Neuronal stem cell (in vitro differentiated cells): ENCODE measurements around the gene GAS2L2.

Source experiments
- DNase-seq: peaks from one replicate; pipeline ENCODE4 v3.0.0-alpha.2; 2013; ENCODE audit warnings: low spot score
- H2AFZ ChIP-seq: one replicate; pipeline ENCODE4 v1.6.1; 2013; ENCODE audit warnings: mild to moderate bottlenecking, low read length, inconsistent platforms
- H2AK5ac ChIP-seq: 2 replicates; pipeline ENCODE4 v1.6.1; 2013; ENCODE audit warnings: low read depth, mild to moderate bottlenecking, inconsistent platforms, low read length, moderate library complexity, mixed read lengths
- H2BK120ac ChIP-seq: 2 replicates; pipeline ENCODE4 v1.6.1; 2013; ENCODE audit warnings: low read depth, mild to moderate bottlenecking, inconsistent platforms, low read length, moderate library complexity, mixed read lengths
- H2BK12ac ChIP-seq: one replicate; pipeline ENCODE4 v1.6.1; 2013; ENCODE audit warnings: low read length, inconsistent platforms
- H2BK15ac ChIP-seq: 2 replicates; pipeline ENCODE4 v1.6.1; 2013; ENCODE audit warnings: mild to moderate bottlenecking, low read length, inconsistent platforms, mixed read lengths
- H2BK5ac ChIP-seq: one replicate; pipeline ENCODE4 v1.6.1; 2013; ENCODE audit warnings: inconsistent platforms, mild to moderate bottlenecking, low read length, moderate library complexity
- H3K14ac ChIP-seq: one replicate; pipeline ENCODE4 v1.6.1; 2013; ENCODE audit warnings: low read length, inconsistent platforms
- H3K18ac ChIP-seq: 2 replicates; pipeline ENCODE4 v1.6.1; 2013; ENCODE audit warnings: low read length, inconsistent platforms
- H3K23ac ChIP-seq: 2 replicates; pipeline ENCODE4 v1.6.1; 2013; ENCODE audit warnings: low read depth, mild to moderate bottlenecking, mixed read lengths, low read length, inconsistent platforms; ENCODE audit not compliant: poor library complexity
- H3K27ac ChIP-seq: replicated peaks from 3 replicates; pipeline ENCODE4 v1.5.1; 2013; ENCODE audit warnings: low read length, inconsistent platforms
- H3K27me3 ChIP-seq, 3 experiments: 2 replicates each; pipeline ENCODE4 v1.6.1; 2013; ENCODE audit warnings: low read length in 3 of 3, mild to moderate bottlenecking in 2 of 3, inconsistent platforms in 1 of 3, low read depth in 1 of 3, mixed read lengths in 1 of 3, moderate library complexity in 1 of 3; ENCODE audit not compliant: control insufficient read depth in 3 of 3, insufficient read depth in 3 of 3
- H3K36me3 ChIP-seq, 2 donors: replicated peaks in 1 of 2; 2 replicates each; pipeline ENCODE4 v1.6.1; 2013; ENCODE audit warnings: low read length in 2 of 2; ENCODE audit not compliant: control insufficient read depth in 2 of 2, insufficient read depth in 2 of 2
- H3K4ac ChIP-seq: 2 replicates; pipeline ENCODE4 v1.6.1; 2013; ENCODE audit warnings: inconsistent platforms, mild to moderate bottlenecking, low read length, moderate library complexity
- H3K4me1 ChIP-seq, 2 donors: 1 replicate in 1 of 2; 2 replicates in 1 of 2; pipeline ENCODE4 v1.6.1; 2013; ENCODE audit warnings: low read length in 2 of 2, low read depth in 1 of 2; ENCODE audit not compliant: control insufficient read depth in 2 of 2, insufficient read depth in 1 of 2
- H3K4me2 ChIP-seq: one replicate; pipeline ENCODE4 v1.6.1; 2013; ENCODE audit warnings: mild to moderate bottlenecking, low read length, inconsistent platforms; ENCODE audit not compliant: insufficient read depth, poor library complexity, severe bottlenecking
- H3K4me3 ChIP-seq, 2 donors: 2 replicates each; pipeline ENCODE4 v1.5.1; 2013; ENCODE audit warnings: low read length in 2 of 2, mild to moderate bottlenecking in 2 of 2, inconsistent platforms in 1 of 2, moderate library complexity in 1 of 2
- H3K79me1 ChIP-seq: one replicate; pipeline ENCODE4 v1.6.1; 2013; ENCODE audit warnings: low read depth, mild to moderate bottlenecking, inconsistent platforms, low read length, moderate library complexity
- H3K9ac ChIP-seq: one replicate; pipeline ENCODE4 v1.6.1; 2013; ENCODE audit warnings: mild to moderate bottlenecking, low read depth, low read length, inconsistent platforms; ENCODE audit not compliant: poor library complexity
- H3K9me3 ChIP-seq, 2 donors: replicated peaks in 1 of 2; 2 replicates each; pipeline versions ENCODE3 to v1.6.1; 2013; ENCODE audit warnings: low read length in 2 of 2, mild to moderate bottlenecking in 2 of 2, inconsistent platforms in 1 of 2, low read depth in 1 of 2, mixed read lengths in 1 of 2, moderate library complexity in 1 of 2; ENCODE audit not compliant: control insufficient read depth in 2 of 2, insufficient read depth in 1 of 2
- H4K8ac ChIP-seq: one replicate; pipeline ENCODE4 v1.6.1; 2013; ENCODE audit warnings: low read depth, mild to moderate bottlenecking, inconsistent platforms, low read length, moderate library complexity
- H4K91ac ChIP-seq: one replicate; pipeline ENCODE4 v1.6.1; 2013; ENCODE audit warnings: low read length, low read depth, mild to moderate bottlenecking, inconsistent platforms; ENCODE audit not compliant: poor library complexity
- WGBS, 2 donors: extraction: QIAGEN DNeasy Blood & Tissue Kit; methylation state at CpG; one replicate each; pipeline ENCODE4 v1.1.7; 2013; ENCODE audit warnings: missing lambda C conversion rate in 2 of 2, mixed read lengths in 1 of 2; ENCODE audit not compliant: insufficient read length in 2 of 2, insufficient replicate concordance in 1 of 2; ENCODE audit errors: extremely low coverage in 2 of 2; 5-methylcytosine and 5-hydroxymethylcytosine counted together

The GAS2L2 gene

DNA sequence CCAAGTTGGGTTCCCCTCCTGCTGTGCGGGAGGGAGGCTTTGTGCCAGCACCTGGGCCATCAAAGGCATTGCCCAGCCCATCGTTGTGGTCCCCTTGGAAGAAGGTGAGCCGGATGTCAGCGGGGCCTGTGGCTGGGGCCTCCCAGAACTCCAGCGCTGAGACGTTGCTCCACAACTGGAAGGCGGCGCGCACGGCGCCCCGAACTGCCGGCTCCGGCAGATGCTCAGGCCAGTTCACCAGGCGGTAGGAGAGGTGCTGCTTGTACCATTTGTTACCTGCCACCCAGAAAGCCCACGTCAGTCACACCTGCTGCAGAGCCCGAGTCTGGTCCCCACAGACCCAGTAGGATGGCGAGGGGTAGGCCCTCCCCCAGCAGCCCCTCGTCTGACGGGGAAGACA, 20.1 kb upstream of the GAS2L2 start:
- no peak overlapping the region for H4K91ac ChIP-seq
- no peak overlapping the region for H4K8ac ChIP-seq
- peak overlapping the region; percentile 75 for H2BK12ac ChIP-seq
- H2BK5ac ChIP-seq, result no peak overlapping the region
- peak overlapping the region; percentile 59 for H2BK15ac ChIP-seq
- no peak overlapping the region for H2BK120ac ChIP-seq
- H3K36me3 ChIP-seq, result no peaks in the 10 kb centered on the region
- H3K4me3 ChIP-seq, result no peak overlapping the region
- no CpG with 5 or more reads among the region's 20 CpGs for WGBS, 2 donors
- peaks cover 10 to 25% of the 10 kb centered on the region in 2 donors for H3K4me1 ChIP-seq
- peak overlapping the region; percentile 63 for H3K14ac ChIP-seq
- H3K23ac ChIP-seq, result peak overlapping the region; percentile 44
- H3K9me3 ChIP-seq, result no peaks in the 10 kb centered on the region
- no peak overlapping the region for H3K4ac ChIP-seq
- peaks cover 0 to 24% (median 0%) of the 10 kb centered on the region in 3 experiments for H3K27me3 ChIP-seq
- peak overlapping the region; percentile 92 for H3K18ac ChIP-seq
- H3K9ac ChIP-seq, result no peak overlapping the region
- no peak overlapping the region for H3K27ac ChIP-seq
- peaks cover 2% of the 10 kb centered on the region for H3K79me1 ChIP-seq
- DNase-seq, result no peak
- peak overlapping the region; percentile 80 for H2AFZ ChIP-seq
- H3K4me2 ChIP-seq, result no peak overlapping the region
- H2AK5ac ChIP-seq, result peak overlapping the region; percentile 95

DNA sequence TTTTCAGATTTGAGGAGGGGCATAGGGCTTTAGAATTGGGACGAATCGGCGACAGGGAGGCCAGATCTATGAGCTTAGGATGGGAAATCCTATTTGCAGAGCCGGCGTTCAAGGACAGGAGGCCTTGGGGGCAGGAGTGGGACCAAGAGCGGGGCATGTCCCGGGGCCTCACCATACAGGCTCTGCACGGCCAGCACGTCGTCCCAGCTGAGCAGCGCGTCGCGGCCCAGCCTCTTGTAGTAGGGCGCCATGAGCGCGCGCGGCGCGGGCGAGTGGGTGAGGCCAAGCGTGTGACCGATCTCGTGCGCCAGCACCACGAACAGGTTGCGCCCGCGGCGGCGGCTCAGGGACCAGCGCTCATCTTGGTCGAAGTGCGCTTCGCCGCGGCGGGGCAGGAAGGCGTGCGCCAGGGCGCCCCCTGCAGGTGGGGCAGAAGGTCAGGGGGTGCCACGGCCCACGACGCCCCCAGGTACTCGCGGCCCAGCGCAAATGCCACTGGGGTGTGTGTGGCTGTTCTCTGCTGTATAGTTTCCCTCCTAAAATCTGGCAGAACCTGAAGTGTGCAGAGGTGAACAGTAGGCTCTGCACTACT, 17.0 kb upstream of the GAS2L2 start:
- H2BK120ac ChIP-seq, result no peak overlapping the region
- H3K36me3 ChIP-seq, result no peaks in the 10 kb centered on the region
- H3K9me3 ChIP-seq, result no peaks in the 10 kb centered on the region
- H4K8ac ChIP-seq, result no peak overlapping the region
- H3K27ac ChIP-seq, result no peak overlapping the region
- peaks cover 20 to 35% of the 10 kb centered on the region in 2 donors for H3K4me1 ChIP-seq
- no peak overlapping the region for H4K91ac ChIP-seq
- H3K18ac ChIP-seq, result peak overlapping the region; percentile 16
- H2BK5ac ChIP-seq, result no peak overlapping the region
- peaks cover 0 to 7% (median 0%) of the 10 kb centered on the region in 3 experiments for H3K27me3 ChIP-seq
- no peak overlapping the region for H3K23ac ChIP-seq
- peak overlapping the region in 1 of 2 donors; percentile 13 for H3K4me3 ChIP-seq
- H3K4me2 ChIP-seq, result no peak overlapping the region
- no peak overlapping the region for H3K4ac ChIP-seq
- H3K9ac ChIP-seq, result no peak overlapping the region
- no peak overlapping the region for H2AK5ac ChIP-seq
- H3K14ac ChIP-seq, result no peak overlapping the region
- H2BK12ac ChIP-seq, result no peak overlapping the region
- WGBS, 2 donors, result no CpG with 5 or more reads among the region's 48 CpGs
- peaks cover 2% of the 10 kb centered on the region for H3K79me1 ChIP-seq
- DNase-seq, result no peak
- no peak overlapping the region for H2BK15ac ChIP-seq
- no peak overlapping the region for H2AFZ ChIP-seq

DNA sequence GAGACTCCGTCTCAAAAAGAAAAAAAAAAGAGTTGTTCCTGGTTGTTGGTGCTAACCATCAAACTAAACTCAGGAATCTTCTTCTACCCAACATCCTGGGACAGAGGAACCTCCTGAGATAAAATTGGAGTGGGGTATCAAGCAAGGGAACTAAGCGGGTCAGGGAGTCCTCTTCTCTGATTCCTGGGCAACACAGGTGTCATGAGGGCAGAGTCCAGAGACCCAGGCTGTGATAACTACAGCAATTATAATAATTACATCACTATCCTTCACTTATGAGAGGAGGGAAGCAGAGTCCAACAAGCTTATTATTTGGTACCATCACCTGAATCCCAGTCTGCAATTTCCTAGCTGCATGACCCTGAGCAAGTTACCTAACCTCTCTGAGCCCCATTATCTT, 15.8 kb upstream of the GAS2L2 start:
- H2AFZ ChIP-seq, result no peak overlapping the region

DNA sequence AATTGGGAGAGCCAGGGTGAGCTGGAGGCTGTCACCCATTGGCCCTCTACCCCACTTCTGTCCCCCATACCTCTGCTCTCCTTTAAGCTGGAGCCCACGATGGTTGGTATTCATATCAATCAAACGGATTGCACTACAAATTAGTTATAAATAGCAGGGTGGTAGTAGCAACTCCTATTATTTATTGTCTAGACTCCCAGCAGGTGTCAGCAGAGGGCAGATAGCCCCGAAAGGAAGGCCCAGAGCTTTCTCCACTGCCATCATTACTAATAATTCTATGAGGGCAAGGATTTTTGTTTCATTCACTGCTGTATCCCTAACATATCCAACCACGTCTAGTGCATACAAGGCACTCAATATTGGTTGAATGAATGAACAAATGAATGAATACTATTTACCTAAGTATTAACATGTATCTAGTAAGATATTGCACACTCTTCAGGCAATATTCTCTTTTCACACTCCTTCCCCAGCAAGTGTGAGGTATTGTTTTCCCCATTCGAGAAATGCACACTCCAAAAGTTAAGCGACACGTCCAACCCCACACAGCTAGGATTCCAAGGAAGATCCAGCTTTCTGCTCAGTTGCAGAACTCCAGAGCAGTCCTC, 14.0 kb upstream of the GAS2L2 start:
- H4K91ac ChIP-seq, result peak overlapping the region; percentile 97
- H2AK5ac ChIP-seq, result peak overlapping the region; percentile 97
- H3K18ac ChIP-seq, result peak overlapping the region; percentile 95
- H3K14ac ChIP-seq, result peak overlapping the region; percentile 84
- no peaks in the 10 kb centered on the region for H3K9me3 ChIP-seq
- peaks cover 16 to 17% of the 10 kb centered on the region in 2 donors for H3K4me1 ChIP-seq
- H2BK15ac ChIP-seq, result no peak overlapping the region
- no peak overlapping the region for H2BK12ac ChIP-seq
- H3K4me2 ChIP-seq, result no peak overlapping the region
- no peak overlapping the region for H2BK120ac ChIP-seq
- no peaks in the 10 kb centered on the region for H3K36me3 ChIP-seq
- no peak overlapping the region for H3K4me3 ChIP-seq
- H2AFZ ChIP-seq, result no peak overlapping the region
- H3K9ac ChIP-seq, result no peak overlapping the region
- peak overlapping the region; percentile 95 for H2BK5ac ChIP-seq
- no peak overlapping the region for H3K23ac ChIP-seq
- H3K79me1 ChIP-seq, result peaks cover 2% of the 10 kb centered on the region
- H3K27ac ChIP-seq, result no peak overlapping the region
- no peak overlapping the region for H3K4ac ChIP-seq
- H3K27me3 ChIP-seq, result peaks cover 0 to 1% (median 0%) of the 10 kb centered on the region in 3 experiments
- WGBS, 2 donors, result no CpG with 5 or more reads among the region's 7 CpGs
- DNase-seq, result no peak
- no peak overlapping the region for H4K8ac ChIP-seq

More for the DNA sequence above, 15.8 kb upstream of the GAS2L2 start:
- Histone ChIP-seq H2BK120ac (no peak overlapping the region), H3K18ac (no peak overlapping the region), H3K4me2 (no peak overlapping the region), H3K23ac (no peak overlapping the region), H4K91ac (no peak overlapping the region), H3K4me3 (no peak overlapping the region), H3K36me3 (no peaks in the 10 kb centered on the region), H4K8ac (no peak overlapping the region), H2BK15ac (no peak overlapping the region), H3K9ac (no peak overlapping the region), H3K27me3 (peaks cover 0 to 7% (median 0%) of the 10 kb centered on the region in 3 experiments), H3K4me1 (peaks cover 22 to 27% of the 10 kb centered on the region in 2 donors), H2BK5ac (no peak overlapping the region), H2BK12ac (no peak overlapping the region), H3K79me1 (peaks cover 2% of the 10 kb centered on the region), H2AK5ac (no peak overlapping the region), H3K9me3 (no peaks in the 10 kb centered on the region), H3K4ac (no peak overlapping the region), H3K14ac (no peak overlapping the region), H3K27ac (no peak overlapping the region)
- WGBS, 2 donors, result no CpG with 5 or more reads among the region's 2 CpGs
- no peak for DNase-seq
